ENCODE results near the gene JCHAIN. TPM values are rescaled to one million over a fixed set of nuclear protein-coding genes. Genes with fewer than 3 reads are reported as not detected.
"Not testable (repeated sequence)": the region's sequence is repeated elsewhere in the genome, so short reads cannot be mapped to it uniquely, and the experiment has no call there.

The JCHAIN gene
- total and polyA plus RNA-seq, 2 of the 13 experiments (the other 11 are each of a cell fraction or from before 2014, with no cell fraction given) = not detected

GRCh38 chr4:70682142-70682541 lies 15.8 kb upstream of the JCHAIN start:
- CTCF ChIA-PET (ENCODE audit: low intra/inter-chr PET ratio, low total read pairs) = not testable (repeated sequence)

DNA sequence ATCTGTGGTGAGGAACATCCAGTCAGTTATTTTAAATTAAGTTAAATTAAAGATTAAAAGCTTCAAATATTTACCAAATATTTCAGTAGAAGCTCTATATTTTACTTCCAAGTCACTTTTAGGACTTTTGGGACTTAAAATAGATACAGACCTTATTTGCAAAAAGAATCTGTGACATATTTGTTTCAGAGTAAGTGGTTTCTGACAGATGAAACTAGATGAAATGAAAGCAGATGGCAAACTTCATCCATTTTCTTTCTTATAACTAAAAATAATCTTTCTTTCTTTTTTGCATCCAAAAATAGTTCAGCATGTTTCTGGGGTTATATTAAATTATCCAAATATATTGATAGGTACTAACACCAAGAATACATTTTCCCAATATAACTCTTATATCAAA lies 15.4 kb upstream of the JCHAIN start:
- POLR2A ChIA-PET = no interaction called here
- H3K79me2 ChIP-seq (ENCODE audit: insufficient read depth, low read length) = no peaks in the 10 kb centered on the region
- no peaks in the 10 kb centered on the region for H3K4me1 ChIP-seq (ENCODE audit: insufficient read depth, low read length)
- CTCF ChIA-PET (ENCODE audit: low intra/inter-chr PET ratio, low total read pairs) = no interaction called here
- no peak for FAIRE-seq
- no peak overlapping the region for H3K4me2 ChIP-seq (ENCODE audit: low read depth, low read length)
- DNase-seq (ENCODE audit: low spot score) = no peak
- H3K9me3 ChIP-seq (ENCODE audit: low read length) = no peaks in the 10 kb centered on the region
- no peak overlapping the region for H3K27ac ChIP-seq (ENCODE audit: extremely low read length, insufficient read depth, low read length)
- no peak overlapping the region for H3K4me3 ChIP-seq (replicated peaks in 1 of 3; ENCODE audit: insufficient read depth in 1 of 3, low read depth in 2 of 3, low read length in 3 of 3)
- no peaks in the 10 kb centered on the region for H3K27me3 ChIP-seq (ENCODE audit: control insufficient read depth in 1 of 2, insufficient read depth in 2 of 2, low read length in 2 of 2)
- H4K20me1 ChIP-seq (ENCODE audit: insufficient read depth, low read length) = no peaks in the 10 kb centered on the region
- ATAC-seq = no peak
- H2AFZ ChIP-seq (ENCODE audit: low read length) = no peak overlapping the region
- no peaks in the 10 kb centered on the region for H3K36me3 ChIP-seq (replicated peaks in 1 of 2; ENCODE audit: control insufficient read depth in 1 of 2, insufficient read depth in 2 of 2, low read length in 2 of 2)
- in situ Hi-C loops (cut with HindIII; ENCODE audit: extremely low pct_ligation_motif_present, low pct_unique_long_range_greater_than_20kb) = no loop called here
- H3K9ac ChIP-seq (ENCODE audit: insufficient read depth, low read depth, low read length) = no peak overlapping the region
- no TSS peak for BruUV-seq (replicated peaks)
- intact Hi-C loops (cut with micrococcal nuclease; ENCODE audit: unreplicated experiment) = loop anchor here (10.0 kb wide), 1 partner anchor 223 kb away; the partner anchor contains the start of gene MOB1B
- TF ChIP-seq SP4 (CRISPR knock-in tag; IDR thresholded peaks at IDR 0.05) (no peak), ZSCAN9 (CRISPR knock-in tag; IDR thresholded peaks at IDR 0.05; ENCODE audit: borderline replicate concordance) (no peak), MZF1 (CRISPR knock-in tag; IDR thresholded peaks at IDR 0.05; ENCODE audit: borderline replicate concordance) (no peak), ZNF101 (CRISPR knock-in tag; IDR thresholded peaks at IDR 0.05; ENCODE audit: borderline replicate concordance, low read depth) (no peak), PHF21A (CRISPR knock-in tag; IDR thresholded peaks at IDR 0.05) (no peak), SRSF1 (optimal IDR thresholded peaks at IDR 0.05; ENCODE audit: low read depth, low read length) (no peak), ZNF33A (CRISPR knock-in tag; IDR thresholded peaks at IDR 0.05; ENCODE audit: borderline replicate concordance) (no peak), ZNF549 (CRISPR knock-in tag; IDR thresholded peaks at IDR 0.05) (no peak), HNRNPLL (IDR thresholded peaks at IDR 0.05; ENCODE audit: low read depth, low read length, poor library complexity, severe bottlenecking) (no peak), CEBPB (IDR thresholded peaks at IDR 0.05; ENCODE audit: borderline replicate concordance, low read depth, low read length) (no peak), SOX13 (IDR thresholded peaks at IDR 0.05) (no peak), SOX13 (CRISPR knock-in tag; conservative IDR thresholded peaks at IDR 0.05 in 1 of 2, IDR thresholded peaks at IDR 0.05 in 1 of 2) (no peak), ZNF724P (CRISPR knock-in tag; IDR thresholded peaks at IDR 0.05; ENCODE audit: borderline replicate concordance) (no peak), NKX3-1 (CRISPR knock-in tag; IDR thresholded peaks at IDR 0.05) (no peak), CERS6 (CRISPR knock-in tag; IDR thresholded peaks at IDR 0.05) (no peak), NFYB (CRISPR knock-in tag; IDR thresholded peaks at IDR 0.05) (no peak), RBM39 (IDR thresholded peaks at IDR 0.05; ENCODE audit: low read depth, low read length, poor library complexity, severe bottlenecking) (no peak), ATM (IDR thresholded peaks at IDR 0.05; ENCODE audit: borderline replicate concordance) (no peak)
- TF ChIP-seq, protein P1, sequence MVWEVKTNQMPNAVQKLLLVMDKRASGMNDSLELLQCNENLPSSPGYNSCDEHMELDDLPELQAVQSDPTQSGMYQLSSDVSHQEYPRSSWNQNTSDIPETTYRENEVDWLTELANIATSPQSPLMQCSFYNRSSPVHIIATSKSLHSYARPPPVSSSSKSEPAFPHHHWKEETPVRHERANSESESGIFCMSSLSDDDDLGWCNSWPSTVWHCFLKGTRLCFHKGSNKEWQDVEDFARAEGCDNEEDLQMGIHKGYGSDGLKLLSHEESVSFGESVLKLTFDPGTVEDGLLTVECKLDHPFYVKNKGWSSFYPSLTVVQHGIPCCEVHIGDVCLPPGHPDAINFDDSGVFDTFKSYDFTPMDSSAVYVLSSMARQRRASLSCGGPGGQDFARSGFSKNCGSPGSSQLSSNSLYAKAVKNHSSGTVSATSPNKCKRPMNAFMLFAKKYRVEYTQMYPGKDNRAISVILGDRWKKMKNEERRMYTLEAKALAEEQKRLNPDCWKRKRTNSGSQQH (CRISPR knock-in tag; IDR thresholded peaks at IDR 0.05; ENCODE audit: low read depth) = no peak

More at GRCh38 chr4:70682142-70682541, 15.8 kb upstream of the JCHAIN start:
- H3K36me3 ChIP-seq (replicated peaks in 1 of 2; ENCODE audit: control insufficient read depth in 1 of 2, insufficient read depth in 2 of 2, low read length in 2 of 2); H3K4me2 ChIP-seq (ENCODE audit: low read depth, low read length); H3K9me3 ChIP-seq (ENCODE audit: low read length); DNase-seq (ENCODE audit: low spot score); H3K79me2 ChIP-seq (ENCODE audit: insufficient read depth, low read length); H2AFZ ChIP-seq (ENCODE audit: low read length); H3K27ac ChIP-seq (ENCODE audit: extremely low read length, insufficient read depth, low read length); POLR2A ChIA-PET; ATAC-seq; H3K27me3 ChIP-seq (ENCODE audit: control insufficient read depth in 1 of 2, insufficient read depth in 2 of 2, low read length in 2 of 2); H4K20me1 ChIP-seq (ENCODE audit: insufficient read depth, low read length); H3K9ac ChIP-seq (ENCODE audit: insufficient read depth, low read depth, low read length); in situ Hi-C loops (cut with HindIII; ENCODE audit: extremely low pct_ligation_motif_present, low pct_unique_long_range_greater_than_20kb); H3K4me1 ChIP-seq (ENCODE audit: insufficient read depth, low read length); BruUV-seq (replicated peaks); H3K4me3 ChIP-seq (replicated peaks in 1 of 3; ENCODE audit: insufficient read depth in 1 of 3, low read depth in 2 of 3, low read length in 3 of 3); FAIRE-seq: not testable (repeated sequence)
- WGBS (ENCODE audit: low lambda C conversion rate) = 31% methylated on average over 3 of the region's 3 CpGs
- intact Hi-C loops (cut with micrococcal nuclease; ENCODE audit: unreplicated experiment) = loop anchor here (10.0 kb wide), 1 partner anchor 223 kb away; the partner anchor contains the start of gene MOB1B
